Spleen (tissue), 11 donors: Measurements from ENCODE around the gene LIAS. TPM values are rescaled to one million over a fixed set of nuclear protein-coding genes. Genes with fewer than 3 reads are reported as not detected.
"Not testable (repeated sequence)": the region's sequence is repeated elsewhere in the genome, so short reads cannot be mapped to it uniquely, and the experiment has no call there.

Source experiments
- DNase-seq: peaks from one replicate; pipeline ENCODE4 v3.0.0-alpha.2; 2020
- H3K27ac ChIP-seq, 8 donors: fragments of 200-600 bp; sonication (generic) in 7 of 8; 1 replicate in 4 of 8; 2 replicates in 4 of 8; pipeline versions ENCODE4 v1.5.0 to v1.8.0; 2016 to 2021; ENCODE audit warnings: inconsistent platforms in 4 of 8, mild to moderate bottlenecking in 4 of 8, moderate library complexity in 1 of 8
- H3K27me3 ChIP-seq, 7 donors: fragments of 200-600 bp; sonication (generic) in 6 of 7; replicated peaks in 1 of 7; 1 replicate in 4 of 7; 2 replicates in 3 of 7; pipeline versions ENCODE4 v1.5.0 to v1.8.0; 2016 to 2021; ENCODE audit warnings: inconsistent platforms in 3 of 7, mild to moderate bottlenecking in 1 of 7
- H3K36me3 ChIP-seq, 6 donors: fragments of 200-600 bp; sonication (generic) in 5 of 6; 1 replicate in 4 of 6; 2 replicates in 2 of 6; pipeline versions ENCODE4 v1.5.0 to v1.8.0; 2016 to 2021; ENCODE audit warnings: inconsistent platforms in 2 of 6
- H3K4me1 ChIP-seq, 6 donors: fragments of 200-600 bp; sonication (generic) in 5 of 6; 1 replicate in 3 of 6; 2 replicates in 3 of 6; pipeline versions ENCODE4 v1.5.0 to v1.8.0; 2016 to 2021; ENCODE audit warnings: inconsistent platforms in 3 of 6
- H3K4me3 ChIP-seq, 8 donors: fragments of 200-600 bp; sonication (generic) in 7 of 8; 1 replicate in 4 of 8; 2 replicates in 4 of 8; pipeline versions ENCODE4 v1.5.0 to v1.8.0; 2016 to 2021; ENCODE audit warnings: inconsistent platforms in 4 of 8, mild to moderate bottlenecking in 4 of 8, moderate library complexity in 2 of 8
- H3K9me3 ChIP-seq, 8 donors: fragments of 200-600 bp; sonication (generic) in 7 of 8; 1 replicate in 4 of 8; 2 replicates in 4 of 8; pipeline versions ENCODE4 v1.5.0 to v1.8.0; 2016 to 2021; ENCODE audit warnings: inconsistent platforms in 4 of 8
- POLR2A ChIP-seq, 3 donors: fragments of 450-650 bp; IDR thresholded peaks; one replicate each; pipeline ENCODE4 v1.5.1; 2017; ENCODE audit warnings: antibody characterized with exemption in 3 of 3, mild to moderate bottlenecking in 1 of 3
- POLR2AphosphoS5 ChIP-seq, 3 donors: sonication (generic); formaldehyde crosslinking; IDR thresholded peaks; one replicate each; pipeline ENCODE4 v1.5.1; 2017; ENCODE audit warnings: antibody characterized with exemption in 3 of 3
- WGBS, 5 donors: extraction: QIAGEN DNeasy Blood & Tissue Kit in 3 of 5; methylation state at CpG; one replicate each; pipeline versions ENCODE4 v1.1.5 to v1.1.7; 2013 to 2018; 5-methylcytosine and 5-hydroxymethylcytosine counted together
- intact Hi-C: fragments of 100-400 bp; cut with DNase I; formaldehyde crosslinking; loops from one replicate; pipeline ENCODE4 v1.15.0; 2023; ENCODE audit warnings: low total_unique reads
- polyA plus RNA-seq, 3 donors: library from polyadenylated mRNA; stranded (reverse); fragments of 200-250 nt; gene quantifications; one replicate each; pipeline ENCODE4 v1.2.1, GENCODE V29; 2013
- total RNA-seq, 7 donors: library from RNA; depleted of rRNA in 3 of 7; stranded (reverse); fragments of >200 nt in 3 of 7; fragmentation: NEBNext Ultra II Directional in 4 of 7; extraction: Animal tissue kit (Norgen Biotek cat#: 25700) in 4 of 7; gene quantifications; one replicate each; pipeline versions ENCODE4 v1.1.0 to v1.2.1, GENCODE V29; 2016 to 2021
- TF ChIP-seq, protein P1 (sequence below), 11 experiments: fragments of 200-600 bp in 7 of 11; fragments of 450-650 bp in 4 of 11; sonication (generic) in 4 of 11; IDR thresholded peaks in 8 of 11; conservative IDR thresholded peaks in 3 of 11; 1 replicate in 7 of 11; 2 replicates in 4 of 11; pipeline versions ENCODE4 v1.4.0 to v1.8.0; 2016 to 2021; ENCODE audit warnings: antibody characterized with exemption in 11 of 11, inconsistent platforms in 4 of 11, mild to moderate bottlenecking in 1 of 11
- donor health status: healthy with polysubstance abuse.
- donor health status: DM: no; HTN: no; CAD: no; lungs with moderate emphysema.
- donor health status: DM: no; HTN: no; CAD: no.
- donor health status: Bipolar disorder and iron deficiency.
- donor health status: healthy.
- donor health status: DM: no; HTN: no; CAD: no.
- donor health status: DM: yes; HTN: yes; CAD: no.

The LIAS gene
- total and polyA plus RNA-seq, 10 donors = 8.0 to 21.7 (median 16.1) TPM

DNA sequence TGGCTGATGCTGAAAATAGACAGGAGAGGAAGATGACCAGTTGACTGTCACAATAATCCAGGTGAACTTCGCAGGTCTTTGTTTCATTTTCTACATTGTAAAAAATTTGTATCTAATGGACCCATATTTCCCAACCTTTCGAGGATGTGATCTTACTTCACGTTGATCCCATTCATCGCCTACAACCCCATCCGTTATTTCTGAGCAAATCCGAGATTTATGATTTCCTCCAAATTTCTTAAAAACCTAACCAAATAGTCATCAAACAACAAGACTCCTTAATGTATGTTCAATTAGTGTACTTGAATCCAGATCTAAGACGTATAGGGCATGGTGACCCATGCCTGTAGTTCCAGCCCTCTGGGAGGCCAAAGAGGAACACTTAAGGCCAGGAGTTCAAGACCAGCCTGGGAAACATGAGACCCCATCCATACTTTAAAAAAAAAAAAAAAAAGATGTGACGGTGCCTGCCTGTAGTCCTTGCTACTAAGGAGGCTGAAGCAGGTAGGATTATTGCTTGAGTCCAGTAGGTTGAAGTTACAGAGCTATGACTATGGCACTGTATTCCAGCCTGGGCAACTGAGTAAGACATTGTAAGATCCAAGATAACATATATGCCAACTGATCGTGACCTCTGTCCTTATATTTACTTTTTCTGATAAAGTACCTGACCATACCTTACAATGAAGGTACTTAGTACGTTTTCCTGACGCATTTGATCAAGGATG, 5.8 kb upstream of the LIAS start:
- intact Hi-C loops = no loop called here
- Histone ChIP-seq H3K4me3 (no peak overlapping the region), H3K9me3 (no peaks in the 10 kb centered on the region), H3K27ac (no peak overlapping the region), H3K36me3 (peaks cover 9 to 91% (median 67%) of the 10 kb centered on the region in 6 donors), H3K4me1 (peaks cover 26 to 35% (median 32%) of the 10 kb centered on the region in 6 donors), H3K27me3 (no peaks in the 10 kb centered on the region)
- peak in 1 of 3 donors; percentile 9 for TF ChIP-seq POLR2AphosphoS5 (IDR thresholded peaks at IDR 0.05)
- TF ChIP-seq, protein P1, sequence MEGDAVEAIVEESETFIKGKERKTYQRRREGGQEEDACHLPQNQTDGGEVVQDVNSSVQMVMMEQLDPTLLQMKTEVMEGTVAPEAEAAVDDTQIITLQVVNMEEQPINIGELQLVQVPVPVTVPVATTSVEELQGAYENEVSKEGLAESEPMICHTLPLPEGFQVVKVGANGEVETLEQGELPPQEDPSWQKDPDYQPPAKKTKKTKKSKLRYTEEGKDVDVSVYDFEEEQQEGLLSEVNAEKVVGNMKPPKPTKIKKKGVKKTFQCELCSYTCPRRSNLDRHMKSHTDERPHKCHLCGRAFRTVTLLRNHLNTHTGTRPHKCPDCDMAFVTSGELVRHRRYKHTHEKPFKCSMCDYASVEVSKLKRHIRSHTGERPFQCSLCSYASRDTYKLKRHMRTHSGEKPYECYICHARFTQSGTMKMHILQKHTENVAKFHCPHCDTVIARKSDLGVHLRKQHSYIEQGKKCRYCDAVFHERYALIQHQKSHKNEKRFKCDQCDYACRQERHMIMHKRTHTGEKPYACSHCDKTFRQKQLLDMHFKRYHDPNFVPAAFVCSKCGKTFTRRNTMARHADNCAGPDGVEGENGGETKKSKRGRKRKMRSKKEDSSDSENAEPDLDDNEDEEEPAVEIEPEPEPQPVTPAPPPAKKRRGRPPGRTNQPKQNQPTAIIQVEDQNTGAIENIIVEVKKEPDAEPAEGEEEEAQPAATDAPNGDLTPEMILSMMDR (IDR thresholded peaks at IDR 0.05 in 8 of 11, conservative IDR thresholded peaks at IDR 0.05 in 3 of 11) = no peak
- DNase-seq = no peak
- WGBS, 5 donors = 88 to 95% (median 90%) methylated on average over 11 of the region's 11 CpGs

DNA sequence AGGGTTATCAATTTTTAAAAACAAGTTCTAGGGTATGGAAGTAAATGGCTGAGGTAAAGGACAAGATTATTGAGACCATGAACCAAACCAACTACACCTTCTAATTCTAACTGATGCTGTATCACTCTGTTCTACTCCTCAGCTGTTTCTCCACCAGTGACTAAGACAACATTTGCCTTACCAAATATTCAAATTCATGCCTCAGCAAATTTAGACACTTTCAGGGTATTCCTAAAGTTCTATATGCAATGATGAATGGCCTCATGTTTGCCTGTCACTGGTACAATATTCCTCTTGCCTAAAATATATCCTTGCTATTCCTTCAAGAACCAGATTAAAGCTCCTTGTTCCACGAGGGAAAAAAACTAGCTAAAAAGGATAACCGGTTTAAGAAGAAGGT, 5.1 kb upstream of the LIAS start:
- intact Hi-C loops = no loop called here
- no peak overlapping the region for H3K4me3 ChIP-seq
- no peak for TF ChIP-seq POLR2AphosphoS5 (IDR thresholded peaks at IDR 0.05)
- no peak for TF ChIP-seq POLR2A (IDR thresholded peaks at IDR 0.05)
- TF ChIP-seq, protein P1 (IDR thresholded peaks at IDR 0.05 in 8 of 11, conservative IDR thresholded peaks at IDR 0.05 in 3 of 11) = no peak
- H3K4me1 ChIP-seq = peaks cover 26 to 39% (median 34%) of the 10 kb centered on the region in 6 donors
- no peaks in the 10 kb centered on the region for H3K9me3 ChIP-seq
- no peaks in the 10 kb centered on the region for H3K27me3 ChIP-seq
- no peak overlapping the region for H3K27ac ChIP-seq
- 83 to 90% (median 86%) methylated on average over 2 of the region's 2 CpGs for WGBS, 5 donors
- no peak for DNase-seq
- H3K36me3 ChIP-seq = peaks cover 9 to 90% (median 65%) of the 10 kb centered on the region in 6 donors

DNA sequence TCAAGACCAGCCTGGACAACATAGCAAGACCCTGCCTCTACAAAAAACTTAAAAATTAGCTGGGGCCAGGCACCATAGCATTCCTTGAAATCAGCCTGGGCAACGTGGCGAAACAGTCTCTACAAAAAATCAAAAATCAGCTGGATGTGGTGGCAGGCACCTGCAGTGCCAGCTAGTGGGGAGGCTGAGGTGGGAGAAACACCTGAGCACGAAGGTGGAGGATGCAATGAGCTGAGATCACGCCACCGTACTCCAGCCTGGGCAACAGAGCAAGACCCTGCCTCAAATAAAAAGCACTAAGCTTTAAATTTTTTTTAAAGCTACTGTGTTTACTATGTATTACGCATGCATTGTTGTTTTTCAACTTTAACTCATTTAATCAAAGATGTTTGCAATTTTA, 3.4 kb upstream of the LIAS start:
- H3K36me3 ChIP-seq = peaks cover 9 to 75% (median 63%) of the 10 kb centered on the region in 6 donors
- DNase-seq = no peak
- TF ChIP-seq POLR2AphosphoS5 (IDR thresholded peaks at IDR 0.05) (no peak), POLR2A (IDR thresholded peaks at IDR 0.05) (no peak)
- TF ChIP-seq, protein P1 (IDR thresholded peaks at IDR 0.05 in 8 of 11, conservative IDR thresholded peaks at IDR 0.05 in 3 of 11) = no peak
- no peaks in the 10 kb centered on the region for H3K9me3 ChIP-seq
- no peaks in the 10 kb centered on the region for H3K27me3 ChIP-seq
- no peak overlapping the region for H3K4me3 ChIP-seq
- no peak overlapping the region for H3K27ac ChIP-seq
- H3K4me1 ChIP-seq = peaks cover 26 to 53% (median 45%) of the 10 kb centered on the region in 6 donors
- intact Hi-C loops = no loop called here
- WGBS, 5 donors = 88 to 96% (median 92%) methylated on average over 6 of the region's 6 CpGs

DNA sequence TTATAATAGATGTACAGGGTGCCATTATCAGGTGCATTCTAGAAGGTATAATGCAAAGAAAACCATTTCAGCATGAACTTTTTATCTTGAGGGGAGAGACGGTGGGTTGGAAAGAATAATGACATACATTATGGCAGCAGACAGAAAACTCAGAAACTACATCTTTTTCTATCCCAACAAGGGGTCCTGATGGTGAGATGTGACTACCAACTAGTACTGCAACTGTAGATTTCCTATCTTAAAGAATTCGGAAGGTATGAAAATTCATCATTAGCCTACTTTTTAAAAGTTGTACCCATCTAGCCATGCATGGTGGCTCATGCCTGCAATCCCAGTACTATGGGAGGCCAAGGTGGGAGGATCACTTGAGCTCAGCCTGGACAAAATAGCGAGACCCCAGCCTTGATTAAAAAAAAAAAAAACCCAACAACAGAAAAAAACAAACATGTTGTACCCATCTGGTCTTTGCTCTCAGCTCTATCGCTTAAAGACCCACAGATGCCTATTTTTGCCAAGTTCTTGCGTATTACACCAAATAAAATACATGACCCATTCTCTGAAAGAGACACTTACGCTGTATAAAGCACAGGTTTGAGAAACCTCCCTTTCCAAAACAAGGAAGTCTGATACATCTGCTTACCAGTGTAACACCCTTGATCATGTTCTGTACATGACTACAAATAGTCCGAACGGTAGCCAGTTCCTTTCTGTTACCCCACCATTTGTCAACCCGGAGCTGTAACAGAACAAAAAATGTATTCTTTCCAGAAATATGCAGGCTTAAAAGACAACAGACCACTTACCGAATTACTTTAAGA, 1.7 kb upstream of the LIAS start:
- TF ChIP-seq POLR2A (IDR thresholded peaks at IDR 0.05) (no peak), POLR2AphosphoS5 (IDR thresholded peaks at IDR 0.05) (no peak)
- TF ChIP-seq, protein P1 (IDR thresholded peaks at IDR 0.05 in 8 of 11, conservative IDR thresholded peaks at IDR 0.05 in 3 of 11) = no peak
- no peaks in the 10 kb centered on the region for H3K9me3 ChIP-seq
- H3K27me3 ChIP-seq = no peaks in the 10 kb centered on the region
- H3K4me3 ChIP-seq = peak overlapping the region in 7 of 8 donors; percentile 63 to 96 (median 82)
- peaks cover 9 to 70% (median 54%) of the 10 kb centered on the region in 6 donors for H3K36me3 ChIP-seq
- WGBS, 5 donors = 58 to 71% (median 67%) methylated on average over 10 of the region's 10 CpGs
- H3K4me1 ChIP-seq = peaks cover 26 to 57% (median 46%) of the 10 kb centered on the region in 6 donors
- peak overlapping the region in 5 of 8 donors; percentile 93 to 98 (median 97) for H3K27ac ChIP-seq
- DNase-seq = no peak
- intact Hi-C loops = no loop called here

DNA sequence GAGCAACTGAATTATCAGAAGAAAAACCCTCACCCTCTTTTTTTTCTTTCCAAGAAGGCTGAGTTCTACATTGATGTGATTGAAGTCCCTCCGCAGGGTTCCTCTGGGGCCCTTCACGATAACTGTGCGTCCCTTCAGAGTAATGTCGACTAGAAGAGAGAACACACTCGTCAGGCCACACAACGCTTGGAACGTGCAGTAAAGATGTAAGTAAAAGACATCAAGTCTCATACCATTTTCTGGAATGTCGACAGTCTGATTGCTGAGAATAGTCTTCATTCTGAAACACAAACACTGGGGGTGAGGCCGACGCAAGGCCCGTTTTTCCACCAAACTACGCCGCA, 723 bp upstream of the LIAS start:
- WGBS, 5 donors = 0 to 1% (median 0%) methylated on average over 13 of the region's 13 CpGs
- DNase-seq, H3K27me3 ChIP-seq, H3K9me3 ChIP-seq, intact Hi-C loops: not testable (repeated sequence)
- Histone ChIP-seq H3K4me3 (peak overlapping the region; percentile 63 to 96 (median 80)), H3K4me1 (peaks cover 26 to 57% (median 46%) of the 10 kb centered on the region in 6 donors), H3K27ac (peak overlapping the region; percentile 85 to 98 (median 95)), H3K36me3 (peaks cover 9 to 70% (median 49%) of the 10 kb centered on the region in 6 donors)
